ENCODE data around the gene EIF4B.

GRCh38 chr12:53067993-53068770 lies 61.9 kb downstream of the EIF4B start:
- no peak for TF ChIP-seq CTCF (IDR thresholded peaks at IDR 0.05)
- no peak for TF ChIP-seq POLR2A (IDR thresholded peaks at IDR 0.05)
